ENCODE measurements around the gene ARHGAP15. TPM values are rescaled to one million over a fixed set of nuclear protein-coding genes. Genes with fewer than 3 reads are reported as not detected.

The ARHGAP15 gene
- total RNA-seq, 1 experiment from 2014 or later: 82.8 TPM

DNA sequence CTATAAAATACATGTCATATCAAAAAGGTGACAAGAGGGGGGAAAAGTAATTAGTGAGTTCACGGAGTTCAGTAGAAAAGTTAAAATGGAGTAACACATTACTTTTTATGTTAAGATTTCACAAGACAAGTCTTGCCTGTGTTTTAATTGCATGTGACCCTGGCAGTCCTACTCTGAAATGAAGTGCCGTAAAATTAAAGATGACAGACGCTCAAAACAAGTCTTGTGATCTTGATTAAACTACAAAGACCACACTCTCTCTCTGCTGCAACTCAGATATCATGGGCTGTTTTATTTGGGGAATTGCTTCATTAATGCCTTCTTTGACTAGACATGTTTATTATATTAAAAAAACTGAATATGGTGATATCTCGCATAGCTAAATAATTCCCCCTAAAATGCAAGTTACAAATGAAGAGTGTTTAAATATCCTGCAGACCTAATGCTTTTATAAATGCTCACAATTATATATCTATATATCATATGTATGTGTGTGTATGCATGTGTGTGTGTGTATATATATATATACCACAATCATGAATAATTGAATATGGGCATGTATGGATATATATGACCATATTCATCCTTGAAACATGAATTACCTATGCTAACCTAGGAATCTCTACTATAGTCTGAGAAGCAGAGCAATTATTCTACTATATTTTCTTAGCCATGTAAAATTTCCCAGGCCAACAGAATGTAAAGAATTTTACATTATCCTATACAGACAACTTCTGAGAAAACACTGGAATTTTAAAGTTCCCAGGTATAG, 647.5 kb downstream of the ARHGAP15 start:
- Histone ChIP-seq H3K36me3 (ENCODE audit: insufficient read depth, low read length) (no peaks in the 10 kb centered on the region), H3K4me3 (ENCODE audit: low read length) (no peak overlapping the region), H3K79me2 (ENCODE audit: low read length) (no peaks in the 10 kb centered on the region), H2AFZ (ENCODE audit: low read length) (no peak overlapping the region), H3K9me3 (ENCODE audit: low read length) (no peaks in the 10 kb centered on the region), H3K4me1 (ENCODE audit: low read length) (no peaks in the 10 kb centered on the region), H4K20me1 (ENCODE audit: insufficient read depth, low read depth, low read length) (no peaks in the 10 kb centered on the region), H3K9me2 (replicated peaks; ENCODE audit: insufficient read depth, low read length) (no peaks in the 10 kb centered on the region), H3K4me2 (ENCODE audit: low read depth, low read length, poor library complexity, severe bottlenecking) (no peak overlapping the region), H3K9ac (ENCODE audit: low read length) (no peak overlapping the region), H3K27ac (ENCODE audit: low read length) (no peak overlapping the region), H3K27me3 (ENCODE audit: low read length) (no peaks in the 10 kb centered on the region)
- no peak for DNase-seq

DNA sequence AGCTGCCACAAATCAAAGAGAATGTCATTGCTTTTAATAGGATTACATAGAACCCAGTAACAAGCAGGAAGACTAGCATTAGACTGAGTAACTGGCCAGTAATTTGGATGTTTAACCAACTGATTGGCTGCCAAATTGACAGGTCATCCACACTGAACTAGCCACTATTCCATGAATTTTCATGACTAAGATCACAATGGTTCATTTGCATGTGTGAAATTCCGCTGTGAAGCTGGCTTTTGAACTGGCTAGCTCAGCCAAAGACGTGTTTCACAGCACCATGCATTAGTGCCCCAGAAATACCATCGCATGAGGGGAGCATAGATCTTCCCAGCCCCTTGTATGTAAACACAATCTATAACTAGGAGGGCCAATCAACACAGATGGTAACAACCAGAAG, 649.8 kb downstream of the ARHGAP15 start:
- H3K27me3 ChIP-seq (ENCODE audit: low read length): no peaks in the 10 kb centered on the region
- no peak overlapping the region for H3K4me2 ChIP-seq (ENCODE audit: low read depth, low read length, poor library complexity, severe bottlenecking)
- no peaks in the 10 kb centered on the region for H3K79me2 ChIP-seq (ENCODE audit: low read length)
- no peaks in the 10 kb centered on the region for H3K9me3 ChIP-seq (ENCODE audit: low read length)
- no peaks in the 10 kb centered on the region for H3K4me1 ChIP-seq (ENCODE audit: low read length)
- no peak overlapping the region for H3K9ac ChIP-seq (ENCODE audit: low read length)
- no peak overlapping the region for H3K27ac ChIP-seq (ENCODE audit: low read length)
- no peak for DNase-seq
- no peaks in the 10 kb centered on the region for H3K9me2 ChIP-seq (replicated peaks; ENCODE audit: insufficient read depth, low read length)
- no peaks in the 10 kb centered on the region for H3K36me3 ChIP-seq (ENCODE audit: insufficient read depth, low read length)
- H2AFZ ChIP-seq (ENCODE audit: low read length): no peak overlapping the region
- H3K4me3 ChIP-seq (ENCODE audit: low read length): no peak overlapping the region
- H4K20me1 ChIP-seq (ENCODE audit: insufficient read depth, low read depth, low read length): no peaks in the 10 kb centered on the region

- Histone ChIP-seq H3K9me2 (replicated peaks; ENCODE audit: insufficient read depth, low read length) (no peaks in the 10 kb centered on the region), H3K9me3 (ENCODE audit: low read length) (no peaks in the 10 kb centered on the region), H3K9ac (ENCODE audit: low read length) (no peak overlapping the region), H3K36me3 (ENCODE audit: insufficient read depth, low read length) (no peaks in the 10 kb centered on the region), H3K4me2 (ENCODE audit: low read depth, low read length, poor library complexity, severe bottlenecking) (no peak overlapping the region), H3K4me3 (ENCODE audit: low read length) (no peak overlapping the region), H4K20me1 (ENCODE audit: insufficient read depth, low read depth, low read length) (no peaks in the 10 kb centered on the region), H3K79me2 (ENCODE audit: low read length) (no peaks in the 10 kb centered on the region), H3K27ac (ENCODE audit: low read length) (no peak overlapping the region), H2AFZ (ENCODE audit: low read length) (no peak overlapping the region), H3K4me1 (ENCODE audit: low read length) (no peaks in the 10 kb centered on the region), H3K27me3 (ENCODE audit: low read length) (no peaks in the 10 kb centered on the region)
- no peak for DNase-seq
Measured at GRCh38 chr2:143786026-143786765, 657.0 kb downstream of the ARHGAP15 start.

DNA sequence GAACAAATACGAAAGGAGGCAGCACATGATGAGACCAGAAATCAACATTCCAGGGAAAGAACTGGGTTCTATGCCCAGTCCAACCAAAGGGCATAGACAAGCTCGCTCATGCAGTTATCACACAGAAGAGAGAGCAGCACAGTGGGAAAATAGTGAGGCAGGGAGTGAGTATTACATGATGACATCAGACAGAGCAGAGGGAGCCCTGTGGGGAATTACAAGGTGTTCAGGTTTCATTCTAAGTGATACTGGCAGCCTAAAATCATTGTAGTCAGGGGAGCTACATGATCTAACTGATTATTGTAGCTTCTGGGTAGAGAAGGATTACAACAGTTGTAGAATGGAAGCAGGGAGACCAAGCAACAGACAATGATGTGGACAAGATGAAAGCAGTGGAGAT, 658.5 kb downstream of the ARHGAP15 start:
- no peaks in the 10 kb centered on the region for H3K27me3 ChIP-seq (ENCODE audit: low read length)
- no peaks in the 10 kb centered on the region for H3K36me3 ChIP-seq (ENCODE audit: insufficient read depth, low read length)
- no peak overlapping the region for H2AFZ ChIP-seq (ENCODE audit: low read length)
- H3K9me3 ChIP-seq (ENCODE audit: low read length): no peaks in the 10 kb centered on the region
- H3K9ac ChIP-seq (ENCODE audit: low read length): no peak overlapping the region
- no peaks in the 10 kb centered on the region for H3K79me2 ChIP-seq (ENCODE audit: low read length)
- H3K27ac ChIP-seq (ENCODE audit: low read length): no peak overlapping the region
- no peaks in the 10 kb centered on the region for H4K20me1 ChIP-seq (ENCODE audit: insufficient read depth, low read depth, low read length)
- no peaks in the 10 kb centered on the region for H3K9me2 ChIP-seq (replicated peaks; ENCODE audit: insufficient read depth, low read length)
- H3K4me1 ChIP-seq (ENCODE audit: low read length): no peaks in the 10 kb centered on the region
- no peak for DNase-seq
- no peak overlapping the region for H3K4me2 ChIP-seq (ENCODE audit: low read depth, low read length, poor library complexity, severe bottlenecking)
- no peak overlapping the region for H3K4me3 ChIP-seq (ENCODE audit: low read length)

- Histone ChIP-seq H3K27me3 (ENCODE audit: low read length) (no peaks in the 10 kb centered on the region), H2AFZ (ENCODE audit: low read length) (no peak overlapping the region)
Measured at GRCh38 chr2:143792602-143793001, 663.4 kb downstream of the ARHGAP15 start.

GRCh38 chr2:143793381-143793780, 664.2 kb downstream of the ARHGAP15 start:
- DNase-seq: no peak
- no peaks in the 10 kb centered on the region for H3K9me2 ChIP-seq (replicated peaks; ENCODE audit: insufficient read depth, low read length)
- no peak overlapping the region for H3K4me2 ChIP-seq (ENCODE audit: low read depth, low read length, poor library complexity, severe bottlenecking)
- no peak overlapping the region for H2AFZ ChIP-seq (ENCODE audit: low read length)
- H3K36me3 ChIP-seq (ENCODE audit: insufficient read depth, low read length): no peaks in the 10 kb centered on the region
- no peaks in the 10 kb centered on the region for H3K4me1 ChIP-seq (ENCODE audit: low read length)
- H3K4me3 ChIP-seq (ENCODE audit: low read length): no peak overlapping the region
- no peaks in the 10 kb centered on the region for H3K79me2 ChIP-seq (ENCODE audit: low read length)
- no peaks in the 10 kb centered on the region for H3K9me3 ChIP-seq (ENCODE audit: low read length)
- no peaks in the 10 kb centered on the region for H4K20me1 ChIP-seq (ENCODE audit: insufficient read depth, low read depth, low read length)
- no peak overlapping the region for H3K9ac ChIP-seq (ENCODE audit: low read length)
- H3K27ac ChIP-seq (ENCODE audit: low read length): no peak overlapping the region
- H3K27me3 ChIP-seq (ENCODE audit: low read length): no peaks in the 10 kb centered on the region

More at GRCh38 chr2:143792602-143793001, 663.4 kb downstream of the ARHGAP15 start:
- Histone ChIP-seq H3K4me1 (ENCODE audit: low read length) (no peaks in the 10 kb centered on the region), H3K9me2 (replicated peaks; ENCODE audit: insufficient read depth, low read length) (no peaks in the 10 kb centered on the region), H4K20me1 (ENCODE audit: insufficient read depth, low read depth, low read length) (no peaks in the 10 kb centered on the region), H3K79me2 (ENCODE audit: low read length) (no peaks in the 10 kb centered on the region), H3K9me3 (ENCODE audit: low read length) (no peaks in the 10 kb centered on the region), H3K27ac (ENCODE audit: low read length) (no peak overlapping the region), H3K4me3 (ENCODE audit: low read length) (no peak overlapping the region), H3K4me2 (ENCODE audit: low read depth, low read length, poor library complexity, severe bottlenecking) (no peak overlapping the region), H3K9ac (ENCODE audit: low read length) (no peak overlapping the region), H3K36me3 (ENCODE audit: insufficient read depth, low read length) (no peaks in the 10 kb centered on the region)
- DNase-seq: no peak

GRCh38 chr2:143796051-143796450, 666.8 kb downstream of the ARHGAP15 start:
- Histone ChIP-seq H3K9ac (ENCODE audit: low read length) (no peak overlapping the region), H3K9me3 (ENCODE audit: low read length) (no peaks in the 10 kb centered on the region), H3K9me2 (replicated peaks; ENCODE audit: insufficient read depth, low read length) (no peaks in the 10 kb centered on the region), H3K4me3 (ENCODE audit: low read length) (no peak overlapping the region), H3K4me2 (ENCODE audit: low read depth, low read length, poor library complexity, severe bottlenecking) (no peak overlapping the region), H3K27ac (ENCODE audit: low read length) (no peak overlapping the region), H3K36me3 (ENCODE audit: insufficient read depth, low read length) (no peaks in the 10 kb centered on the region), H3K4me1 (ENCODE audit: low read length) (no peaks in the 10 kb centered on the region), H3K79me2 (ENCODE audit: low read length) (no peaks in the 10 kb centered on the region), H2AFZ (ENCODE audit: low read length) (no peak overlapping the region), H3K27me3 (ENCODE audit: low read length) (no peaks in the 10 kb centered on the region), H4K20me1 (ENCODE audit: insufficient read depth, low read depth, low read length) (no peaks in the 10 kb centered on the region)
- no peak for DNase-seq

- Histone ChIP-seq H2AFZ (ENCODE audit: low read length) (no peak overlapping the region), H3K4me3 (ENCODE audit: low read length) (no peak overlapping the region), H3K9me3 (ENCODE audit: low read length) (no peaks in the 10 kb centered on the region), H3K27ac (ENCODE audit: low read length) (no peak overlapping the region), H3K79me2 (ENCODE audit: low read length) (no peaks in the 10 kb centered on the region), H3K4me2 (ENCODE audit: low read depth, low read length, poor library complexity, severe bottlenecking) (no peak overlapping the region), H3K36me3 (ENCODE audit: insufficient read depth, low read length) (no peaks in the 10 kb centered on the region), H3K27me3 (ENCODE audit: low read length) (no peaks in the 10 kb centered on the region), H3K4me1 (ENCODE audit: low read length) (no peaks in the 10 kb centered on the region), H3K9ac (ENCODE audit: low read length) (no peak overlapping the region), H4K20me1 (ENCODE audit: insufficient read depth, low read depth, low read length) (no peaks in the 10 kb centered on the region), H3K9me2 (replicated peaks; ENCODE audit: insufficient read depth, low read length) (no peaks in the 10 kb centered on the region)
- DNase-seq: no peak
Measured at GRCh38 chr2:143801561-143801960, 672.3 kb downstream of the ARHGAP15 start.
